ENCODE data around the gene IGBP1. TPM values are rescaled to one million over a fixed set of nuclear protein-coding genes. Genes with fewer than 3 reads are reported as not detected.
"Not testable (repeated sequence)": the region's sequence is repeated elsewhere in the genome, so short reads cannot be mapped to it uniquely, and the experiment has no call there.

The IGBP1 gene
- total and polyA plus RNA-seq, 12 donors: 15.8 to 57.8 (median 49.0) TPM

DNA sequence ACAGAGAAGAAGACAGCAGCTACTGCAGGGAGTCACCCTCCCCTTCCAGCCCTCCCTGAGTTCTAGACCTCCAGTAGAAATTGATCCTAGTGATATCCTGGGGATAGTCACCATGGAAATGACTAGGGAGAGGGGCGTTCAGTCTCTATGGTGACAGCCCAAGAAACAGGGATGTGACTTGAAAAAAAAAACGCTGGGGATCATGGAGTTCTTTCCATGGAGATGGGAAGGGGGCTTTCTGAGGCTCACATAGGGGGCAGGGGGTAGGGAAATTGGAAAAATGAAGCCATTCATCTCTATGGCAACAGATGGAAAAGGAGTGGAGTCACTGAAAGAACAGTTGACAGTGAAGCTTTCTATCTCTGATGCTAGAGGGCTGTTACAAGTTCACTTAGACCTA, 28.0 kb upstream of the IGBP1 start:
- Histone ChIP-seq H3K27ac (no peak overlapping the region), H3K4me3 (no peak overlapping the region), H3K4me1 (no peaks in the 10 kb centered on the region), H3K27me3 (no peaks in the 10 kb centered on the region), H3K36me3 (no peaks in the 10 kb centered on the region), H3K9me3 (peaks cover 0 to 3% (median 0%) of the 10 kb centered on the region in 11 donors)
- intact Hi-C loops (cut with DNase I): no loop called here
- WGBS, 2 donors: 27 to 30% methylated on average over 2 of the region's 2 CpGs
- ATAC-seq (no peak), DNase-seq (no peak)
- TF ChIP-seq, protein P1, sequence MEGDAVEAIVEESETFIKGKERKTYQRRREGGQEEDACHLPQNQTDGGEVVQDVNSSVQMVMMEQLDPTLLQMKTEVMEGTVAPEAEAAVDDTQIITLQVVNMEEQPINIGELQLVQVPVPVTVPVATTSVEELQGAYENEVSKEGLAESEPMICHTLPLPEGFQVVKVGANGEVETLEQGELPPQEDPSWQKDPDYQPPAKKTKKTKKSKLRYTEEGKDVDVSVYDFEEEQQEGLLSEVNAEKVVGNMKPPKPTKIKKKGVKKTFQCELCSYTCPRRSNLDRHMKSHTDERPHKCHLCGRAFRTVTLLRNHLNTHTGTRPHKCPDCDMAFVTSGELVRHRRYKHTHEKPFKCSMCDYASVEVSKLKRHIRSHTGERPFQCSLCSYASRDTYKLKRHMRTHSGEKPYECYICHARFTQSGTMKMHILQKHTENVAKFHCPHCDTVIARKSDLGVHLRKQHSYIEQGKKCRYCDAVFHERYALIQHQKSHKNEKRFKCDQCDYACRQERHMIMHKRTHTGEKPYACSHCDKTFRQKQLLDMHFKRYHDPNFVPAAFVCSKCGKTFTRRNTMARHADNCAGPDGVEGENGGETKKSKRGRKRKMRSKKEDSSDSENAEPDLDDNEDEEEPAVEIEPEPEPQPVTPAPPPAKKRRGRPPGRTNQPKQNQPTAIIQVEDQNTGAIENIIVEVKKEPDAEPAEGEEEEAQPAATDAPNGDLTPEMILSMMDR (IDR thresholded peaks at IDR 0.05): no peak

- peaks cover 0 to 36% (median 10%) of the 10 kb centered on the region in 11 donors for H3K9me3 ChIP-seq
- H3K27me3 ChIP-seq; DNase-seq; ATAC-seq; intact Hi-C loops (cut with DNase I); H3K36me3 ChIP-seq; H3K27ac ChIP-seq; H3K4me3 ChIP-seq; H3K4me1 ChIP-seq: not testable (repeated sequence)
- WGBS, 2 donors: 86 to 93% methylated on average over 4 of the region's 4 CpGs
Observed at GRCh38 chrX:70111436-70112026, 21.7 kb upstream of the IGBP1 start.

DNA sequence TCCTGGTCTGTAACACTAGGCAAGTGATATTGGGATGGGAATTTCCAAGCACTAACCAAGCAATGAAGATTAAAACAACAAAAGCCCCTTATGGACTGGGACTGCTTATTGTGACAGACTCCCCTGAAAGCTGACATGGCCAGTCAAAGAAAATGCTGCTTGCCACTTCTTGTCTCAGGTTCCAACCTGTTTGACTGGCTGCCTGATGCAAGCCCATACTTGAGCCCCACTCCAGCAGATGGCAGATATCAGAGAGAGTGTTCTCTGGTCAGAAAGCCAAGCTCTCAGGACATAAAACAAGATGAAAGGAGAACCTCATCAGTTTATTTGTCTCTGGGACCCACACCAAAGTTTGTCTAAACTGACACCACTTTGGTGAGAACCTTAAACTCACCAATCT, 15.5 kb upstream of the IGBP1 start:
- Histone ChIP-seq H3K4me3 (no peak overlapping the region), H3K36me3 (no peaks in the 10 kb centered on the region), H3K4me1 (no peaks in the 10 kb centered on the region), H3K27me3 (no peaks in the 10 kb centered on the region), H3K9me3 (peaks cover 0 to 9% (median 0%) of the 10 kb centered on the region in 11 donors), H3K27ac (no peak overlapping the region)
- DNase-seq (no peak), ATAC-seq (no peak)
- TF ChIP-seq, protein P1 (IDR thresholded peaks at IDR 0.05): no peak
- intact Hi-C loops (cut with DNase I): no loop called here

GRCh38 chrX:70123014-70123413, 10.2 kb upstream of the IGBP1 start:
- WGBS, 2 donors: 95 to 96% methylated on average over 11 to 24 of the region's 30 CpGs
- H3K36me3 ChIP-seq; ATAC-seq; H3K4me3 ChIP-seq; H3K27ac ChIP-seq; H3K9me3 ChIP-seq; DNase-seq; intact Hi-C loops (cut with DNase I); H3K4me1 ChIP-seq; H3K27me3 ChIP-seq: not testable (repeated sequence)

DNA sequence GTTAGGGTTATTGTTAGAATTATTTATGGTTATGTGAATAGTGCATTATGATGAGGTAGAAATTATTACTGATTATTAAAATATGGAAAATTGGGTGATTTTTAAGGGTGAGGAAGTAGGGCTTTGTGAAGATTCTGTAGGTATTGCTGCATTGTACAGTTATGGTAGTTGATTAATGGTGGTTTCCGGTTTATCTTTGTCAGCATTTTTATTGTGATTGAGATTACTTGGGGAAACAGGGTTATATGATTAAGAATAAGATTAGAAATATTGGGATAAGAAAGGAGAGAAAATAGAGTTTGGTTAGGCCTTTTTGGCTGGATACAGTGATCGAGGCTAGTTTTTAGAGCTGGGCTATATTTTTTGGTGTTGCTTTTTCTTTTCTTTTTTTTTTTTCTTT, 8.6 kb upstream of the IGBP1 start:
- Histone ChIP-seq H3K27ac (no peak overlapping the region), H3K9me3 (no peaks in the 10 kb centered on the region), H3K27me3 (peaks cover 0 to 4% (median 0%) of the 10 kb centered on the region in 7 donors), H3K36me3 (no peaks in the 10 kb centered on the region), H3K4me1 (no peaks in the 10 kb centered on the region), H3K4me3 (no peak overlapping the region)
- TF ChIP-seq, protein P1 (IDR thresholded peaks at IDR 0.05): no peak
- intact Hi-C loops (cut with DNase I): no loop called here
- DNase-seq (no peak), ATAC-seq (no peak)
- 75 to 86% methylated on average over 2 of the region's 2 CpGs for WGBS, 2 donors

Data from heart right ventricle (tissue), 16 donors.